ENCODE data around the gene TMEM178B. TPM values are rescaled to one million over a fixed set of nuclear protein-coding genes. Genes with fewer than 3 reads are reported as not detected.

Gene TMEM178B
- total and polyA plus RNA-seq, 8 donors: 0.42 to 3.0 (median 2.1) TPM

GRCh38 chr7:141290973-141291372, 217.1 kb downstream of the TMEM178B start:
- WGBS, 2 donors: 77 to 84% methylated on average over 7 of the region's 7 CpGs
- no peak for ATAC-seq

GRCh38 chr7:141291541-141291940, 217.7 kb downstream of the TMEM178B start:
- 64 to 67% methylated on average over 2 of the region's 2 CpGs for WGBS, 2 donors
- Histone ChIP-seq H3K9me3 (no peaks in the 10 kb centered on the region), H3K4me1 (no peaks in the 10 kb centered on the region), H3K4me3 (no peak overlapping the region), H3K27ac (no peak overlapping the region), H3K27me3 (no peaks in the 10 kb centered on the region), H3K36me3 (no peaks in the 10 kb centered on the region)
- no peak for TF ChIP-seq CTCF (IDR thresholded peaks at IDR 0.05)
- intact Hi-C loops (cut with DNase I): no loop called here
- FAIRE-seq (no peak), DNase-seq (no peak), ATAC-seq (no peak)

More at GRCh38 chr7:141290973-141291372, 217.1 kb downstream of the TMEM178B start:
- H3K27me3 ChIP-seq: no peaks in the 10 kb centered on the region
- H3K4me3 ChIP-seq: no peak overlapping the region
- FAIRE-seq (no peak), DNase-seq (no peak)
- intact Hi-C loops (cut with DNase I): no loop called here
- TF ChIP-seq CTCF (IDR thresholded peaks at IDR 0.05): no peak
- no peak overlapping the region for H3K27ac ChIP-seq
- H3K9me3 ChIP-seq: no peaks in the 10 kb centered on the region
- no peaks in the 10 kb centered on the region for H3K4me1 ChIP-seq
- H3K36me3 ChIP-seq: no peaks in the 10 kb centered on the region

GRCh38 chr7:141294143-141294829, 220.4 kb downstream of the TMEM178B start:
- intact Hi-C loops (cut with DNase I): no loop called here
- 70 to 73% methylated on average over 2 of the region's 2 CpGs for WGBS, 2 donors
- Histone ChIP-seq H3K9me3 (no peaks in the 10 kb centered on the region), H3K4me3 (no peak overlapping the region), H3K36me3 (no peaks in the 10 kb centered on the region), H3K27ac (no peak overlapping the region), H3K27me3 (no peaks in the 10 kb centered on the region), H3K4me1 (no peaks in the 10 kb centered on the region)
- TF ChIP-seq CTCF (IDR thresholded peaks at IDR 0.05): no peak
- DNase-seq: no peak
- ATAC-seq: no peak
- no peak for FAIRE-seq

- Histone ChIP-seq H3K9me3 (no peaks in the 10 kb centered on the region), H3K4me1 (no peaks in the 10 kb centered on the region), H3K4me3 (no peak overlapping the region), H3K27me3 (no peaks in the 10 kb centered on the region), H3K27ac (no peak overlapping the region), H3K36me3 (no peaks in the 10 kb centered on the region)
- TF ChIP-seq CTCF (IDR thresholded peaks at IDR 0.05): no peak
- ATAC-seq: no peak
- intact Hi-C loops (cut with DNase I): no loop called here
- 30 to 32% methylated on average over 2 of the region's 2 CpGs for WGBS, 2 donors
- no peak for FAIRE-seq
- DNase-seq: no peak
Observed at GRCh38 chr7:141295367-141295895, 221.6 kb downstream of the TMEM178B start.

GRCh38 chr7:141300816-141301215, 227.0 kb downstream of the TMEM178B start:
- Histone ChIP-seq H3K27me3 (no peaks in the 10 kb centered on the region), H3K36me3 (no peaks in the 10 kb centered on the region), H3K4me1 (no peaks in the 10 kb centered on the region), H3K4me3 (no peak overlapping the region), H3K9me3 (no peaks in the 10 kb centered on the region), H3K27ac (no peak overlapping the region)
- intact Hi-C loops (cut with DNase I): no loop called here
- DNase-seq: no peak
- no peak for FAIRE-seq
- no peak for TF ChIP-seq CTCF (IDR thresholded peaks at IDR 0.05)
- WGBS, 2 donors: 68 to 82% methylated on average over 2 of the region's 2 CpGs
- no peak for ATAC-seq
